Body of pancreas (tissue), 4 donors: ENCODE results near the gene PIGH.

Experiments
- POLR2A ChIP-seq, 3 donors: fragments of 450-650 bp; IDR thresholded peaks; one replicate each; pipeline ENCODE4 v1.6.1; 2016; ENCODE audit warnings: antibody characterized with exemption in 3 of 3, mild to moderate bottlenecking in 2 of 3
- TF ChIP-seq, protein P1 (sequence below), 7 experiments: fragments of 450-650 bp in 4 of 7; fragments of 200-600 bp in 3 of 7; sonication (generic) in 3 of 7; IDR thresholded peaks; one replicate each; pipeline ENCODE4 v1.5.1; 2016 to 2019; ENCODE audit warnings: antibody characterized with exemption in 7 of 7

- TF ChIP-seq, protein P1, sequence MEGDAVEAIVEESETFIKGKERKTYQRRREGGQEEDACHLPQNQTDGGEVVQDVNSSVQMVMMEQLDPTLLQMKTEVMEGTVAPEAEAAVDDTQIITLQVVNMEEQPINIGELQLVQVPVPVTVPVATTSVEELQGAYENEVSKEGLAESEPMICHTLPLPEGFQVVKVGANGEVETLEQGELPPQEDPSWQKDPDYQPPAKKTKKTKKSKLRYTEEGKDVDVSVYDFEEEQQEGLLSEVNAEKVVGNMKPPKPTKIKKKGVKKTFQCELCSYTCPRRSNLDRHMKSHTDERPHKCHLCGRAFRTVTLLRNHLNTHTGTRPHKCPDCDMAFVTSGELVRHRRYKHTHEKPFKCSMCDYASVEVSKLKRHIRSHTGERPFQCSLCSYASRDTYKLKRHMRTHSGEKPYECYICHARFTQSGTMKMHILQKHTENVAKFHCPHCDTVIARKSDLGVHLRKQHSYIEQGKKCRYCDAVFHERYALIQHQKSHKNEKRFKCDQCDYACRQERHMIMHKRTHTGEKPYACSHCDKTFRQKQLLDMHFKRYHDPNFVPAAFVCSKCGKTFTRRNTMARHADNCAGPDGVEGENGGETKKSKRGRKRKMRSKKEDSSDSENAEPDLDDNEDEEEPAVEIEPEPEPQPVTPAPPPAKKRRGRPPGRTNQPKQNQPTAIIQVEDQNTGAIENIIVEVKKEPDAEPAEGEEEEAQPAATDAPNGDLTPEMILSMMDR (IDR thresholded peaks at IDR 0.05): no peak
- no peak for TF ChIP-seq POLR2A (IDR thresholded peaks at IDR 0.05)
Observed at GRCh38 chr14:67584978-67585377, 15.1 kb downstream of the PIGH start.
